Iris pigment epithelial cell (primary cell): Measurements from ENCODE around the gene SLC47A2.
"Not testable (repeated sequence)": the region's sequence is repeated elsewhere in the genome, so short reads cannot be mapped to it uniquely, and the experiment has no call there.

Source experiments
- DNase-seq: peaks from one replicate; pipeline ENCODE4 v3.0.0-alpha.2; 2011; ENCODE audit warnings: low read depth

SLC47A2 gene

GRCh38 chr17:19670908-19671307, 45.5 kb downstream of the SLC47A2 start:
- no peak for DNase-seq

GRCh38 chr17:19669680-19670079, 46.7 kb downstream of the SLC47A2 start:
- DNase-seq = not testable (repeated sequence)

DNA sequence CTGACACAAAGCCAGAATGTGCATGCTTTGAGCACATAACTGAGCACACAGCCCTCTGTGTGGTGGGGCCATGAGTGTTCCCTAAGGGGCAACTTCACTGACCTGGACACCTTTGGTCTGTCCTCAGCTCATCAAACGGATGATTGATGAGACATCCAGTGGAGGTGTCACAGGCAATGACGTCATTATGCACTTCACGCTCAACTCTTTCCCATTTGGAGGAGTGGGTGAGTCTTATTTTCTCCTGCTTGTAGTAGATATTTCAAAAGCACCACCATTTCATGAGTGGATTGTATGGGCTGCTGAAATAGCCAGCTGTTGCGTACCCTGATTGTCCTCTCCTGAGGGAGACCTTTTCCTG, 51.6 kb downstream of the SLC47A2 start:
- DNase-seq = no peak

DNA sequence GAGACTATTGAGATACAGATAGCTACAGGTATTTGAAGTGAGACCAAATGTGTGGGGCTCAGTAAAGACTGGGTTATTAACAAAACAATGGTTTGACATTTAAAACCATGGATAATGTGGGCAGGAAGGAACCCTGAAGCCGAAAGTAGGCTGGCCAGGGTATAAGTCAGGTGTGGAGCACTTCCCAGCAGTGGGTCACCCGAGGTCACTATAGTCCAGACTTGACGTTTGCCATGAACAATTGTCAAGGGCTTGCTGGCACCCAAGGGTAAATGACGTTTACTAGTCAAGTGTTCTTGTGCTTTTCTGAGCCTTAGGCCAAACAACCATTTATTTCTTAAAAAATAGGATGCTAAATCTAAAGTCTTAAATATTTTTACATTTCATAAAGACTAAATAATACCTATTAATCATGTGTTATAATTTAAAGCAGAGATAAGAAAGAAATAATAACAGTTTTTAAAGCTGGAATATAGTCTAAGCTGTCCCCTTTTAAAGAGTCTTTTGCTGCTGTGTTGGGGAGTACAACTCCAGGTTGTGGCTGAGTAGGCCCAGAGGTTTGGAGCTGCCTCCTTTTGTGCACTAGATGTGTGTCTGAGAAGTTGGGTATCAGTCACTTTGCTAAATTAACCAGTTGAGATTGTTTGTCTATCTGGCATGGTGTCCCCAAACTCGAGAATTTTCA, 52.1 kb downstream of the SLC47A2 start:
- DNase-seq = no peak

DNA sequence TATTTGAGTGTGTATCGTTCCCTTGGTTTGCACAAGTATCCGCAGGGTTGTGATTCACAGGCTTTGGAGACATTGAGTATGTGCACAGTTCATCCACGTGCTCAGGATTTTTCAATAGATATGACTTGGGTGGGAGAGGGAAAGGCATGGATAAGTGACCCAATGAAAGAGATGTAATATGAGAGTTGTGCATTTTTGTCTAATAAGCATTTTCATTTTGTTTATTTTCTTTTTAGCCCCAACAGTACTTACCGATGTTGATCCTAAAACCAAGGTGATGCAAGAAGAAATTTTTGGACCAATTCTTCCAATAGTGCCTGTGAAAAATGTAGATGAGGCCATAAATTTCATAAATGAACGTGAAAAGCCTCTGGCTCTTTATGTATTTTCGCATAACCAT, 53.3 kb downstream of the SLC47A2 start:
- DNase-seq = no peak

GRCh38 chr17:19661121-19661520, 55.3 kb downstream of the SLC47A2 start:
- DNase-seq = no peak

GRCh38 chr17:19660219-19660870, 56.0 kb downstream of the SLC47A2 start:
- no peak for DNase-seq

DNA sequence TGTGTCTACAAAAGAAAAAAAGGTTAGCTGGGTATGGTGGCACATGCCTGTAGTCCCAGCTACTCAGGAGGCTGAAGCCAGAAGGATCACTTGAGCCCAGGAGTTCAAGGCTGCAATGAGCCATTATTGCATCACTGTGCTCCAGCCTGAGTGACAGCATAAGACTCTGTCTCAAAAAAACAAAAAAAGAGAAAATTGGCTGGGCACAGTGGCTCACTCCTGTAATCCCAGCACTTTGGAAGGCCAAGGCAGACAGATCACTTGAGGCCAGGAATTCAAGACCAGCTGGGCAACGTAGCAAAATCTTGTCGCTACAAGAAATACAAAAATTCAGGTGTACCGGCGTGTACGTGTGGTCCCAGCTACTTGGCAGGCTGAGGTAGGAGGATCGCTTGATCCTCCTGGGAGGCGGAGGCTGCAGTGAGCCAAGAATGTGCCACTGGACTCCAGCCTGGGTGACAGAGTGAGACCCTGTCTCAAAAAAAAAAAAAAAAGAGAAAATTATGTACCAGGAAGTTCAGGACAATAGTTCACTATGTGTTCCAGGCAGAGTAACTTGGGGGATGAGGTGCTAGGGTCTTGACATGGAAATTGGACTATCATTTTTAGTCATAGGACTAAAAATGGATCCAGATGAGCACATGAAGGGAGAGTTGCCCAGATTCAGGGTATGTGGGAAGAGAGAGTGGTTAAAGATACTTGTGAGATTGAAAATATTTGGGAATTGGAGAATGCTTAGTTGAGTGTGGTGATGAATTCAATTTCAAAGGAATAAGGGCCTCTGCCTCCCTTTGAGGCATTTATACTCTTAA, 56.8 kb downstream of the SLC47A2 start:
- no peak for DNase-seq

GRCh38 chr17:19656851-19657581, 59.4 kb downstream of the SLC47A2 start:
- no peak for DNase-seq

- no peak for DNase-seq
These were observed 60.0 kb downstream of the SLC47A2 start for GRCh38 chr17:19656336-19656735.

DNA sequence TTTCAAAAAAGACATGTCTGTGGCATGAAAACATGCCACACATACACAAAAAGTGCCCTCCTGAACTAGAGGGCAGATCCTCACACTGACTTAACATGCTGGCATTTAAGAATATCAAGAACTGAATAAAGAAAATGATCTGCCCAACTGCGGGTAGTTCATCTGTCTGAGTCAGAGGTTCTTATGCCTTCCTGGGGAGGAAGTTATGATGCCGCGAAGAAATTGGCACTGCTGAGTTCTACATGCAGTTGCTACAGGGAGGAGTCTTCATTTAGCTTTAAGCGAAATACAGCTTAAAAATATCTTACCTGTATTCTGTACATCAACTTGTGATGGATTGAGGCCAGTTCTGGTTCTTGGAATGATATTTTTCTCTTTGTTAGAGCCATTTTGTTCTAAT, 61.5 kb downstream of the SLC47A2 start:
- no peak for DNase-seq

DNA sequence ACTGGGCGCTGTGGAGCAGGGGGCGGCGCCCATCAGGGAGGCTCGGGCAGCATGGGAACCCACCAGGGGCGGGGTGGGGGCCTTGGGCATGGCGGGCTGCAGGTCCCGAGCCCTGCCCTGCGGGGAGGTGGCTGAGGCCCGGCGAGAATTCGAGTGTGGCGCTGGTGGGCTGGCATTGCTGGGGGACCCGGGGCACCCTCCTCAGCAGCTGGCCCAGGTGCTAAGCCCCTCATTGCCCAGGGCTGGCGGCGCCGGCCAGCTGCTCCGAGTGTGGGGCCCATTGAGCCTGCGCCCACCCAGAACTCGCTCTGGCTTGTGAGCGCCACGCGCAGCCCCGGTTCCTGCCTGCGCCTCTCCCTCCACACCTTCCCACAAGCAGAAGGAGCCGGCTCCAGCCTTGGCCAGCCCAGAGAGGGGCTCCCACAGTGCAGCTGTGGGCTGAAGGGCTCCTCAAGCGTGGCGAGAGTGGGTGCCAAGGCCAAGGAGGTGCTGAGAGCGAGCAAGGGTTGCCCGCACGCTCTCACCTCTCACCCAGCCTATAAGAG, 62.0 kb downstream of the SLC47A2 start:
- no peak for DNase-seq

DNA sequence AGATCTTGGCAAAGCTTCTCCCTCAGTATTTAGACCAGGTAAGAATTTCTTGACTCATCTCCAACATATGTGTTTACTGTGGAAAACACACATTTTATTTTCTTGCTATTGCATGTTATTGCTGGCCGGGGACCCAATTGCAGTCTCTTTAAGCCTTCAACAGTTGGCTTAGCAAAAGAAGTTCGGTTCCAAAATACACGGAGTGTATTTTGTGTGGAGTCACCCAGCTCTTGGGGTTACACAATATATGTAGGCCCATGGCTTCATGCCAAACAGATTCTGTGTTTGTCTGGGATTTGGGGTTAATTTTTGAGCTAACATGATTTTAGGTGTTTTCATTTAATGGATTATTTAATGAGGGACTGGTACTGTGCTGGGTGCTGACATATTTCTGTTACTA, 63.8 kb downstream of the SLC47A2 start:
- DNase-seq = peak; percentile 40

DNA sequence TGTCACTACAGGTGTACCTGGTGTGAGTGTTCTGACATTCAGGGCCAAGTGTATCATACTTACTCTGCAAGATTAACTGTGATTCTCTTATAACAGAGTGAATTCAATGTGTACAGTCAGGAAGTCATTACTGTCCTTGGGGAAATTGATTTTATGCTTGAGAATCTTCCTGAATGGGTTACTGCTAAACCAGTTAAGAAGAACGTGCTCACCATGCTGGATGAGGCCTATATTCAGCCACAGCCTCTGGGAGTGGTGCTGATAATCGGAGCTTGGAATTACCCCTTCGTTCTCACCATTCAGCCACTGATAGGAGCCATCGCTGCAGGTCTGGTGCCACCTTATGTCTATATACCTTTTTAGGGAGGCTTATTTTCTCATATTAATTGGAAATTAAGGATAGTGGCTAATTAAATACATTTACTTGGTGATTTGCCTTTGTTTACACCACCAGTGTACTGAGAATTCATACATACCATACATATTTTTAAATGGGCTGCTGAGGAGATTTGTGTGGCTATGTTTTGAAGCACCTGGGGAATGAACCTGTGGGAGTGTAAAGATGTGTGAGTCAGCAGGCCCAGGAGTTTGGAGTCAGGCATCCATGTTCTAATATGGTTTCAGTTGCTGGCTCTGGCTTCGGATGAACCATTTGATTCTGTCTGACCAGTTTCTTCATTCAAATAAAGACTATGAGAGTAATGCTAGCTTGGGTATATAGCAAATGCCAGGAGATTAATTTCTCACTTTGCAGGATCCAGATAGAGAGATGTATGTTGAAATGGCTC, 64.7 kb downstream of the SLC47A2 start:
- no peak for DNase-seq

DNA sequence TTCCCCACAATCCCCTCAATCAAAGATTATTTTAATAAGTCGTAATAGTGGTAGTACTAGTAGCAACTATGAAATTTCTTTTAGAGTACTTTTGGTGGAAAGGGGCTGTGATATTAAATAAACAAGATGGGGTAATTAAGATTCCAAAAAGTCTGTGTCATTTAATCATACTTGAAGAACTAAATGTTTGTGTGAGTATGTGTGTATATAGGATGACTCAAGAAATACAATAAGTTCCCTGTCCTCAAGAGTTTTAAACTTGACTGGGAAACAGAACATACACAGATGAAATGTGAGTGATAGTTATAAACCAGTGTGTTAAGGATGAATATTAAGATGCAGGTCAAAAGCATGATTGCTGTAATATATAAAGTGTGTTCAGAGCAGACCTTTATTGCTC, 65.6 kb downstream of the SLC47A2 start:
- peak; percentile 44 for DNase-seq

- DNase-seq = no peak
These were observed 67.2 kb downstream of the SLC47A2 start for GRCh38 chr17:19649274-19649541.

DNA sequence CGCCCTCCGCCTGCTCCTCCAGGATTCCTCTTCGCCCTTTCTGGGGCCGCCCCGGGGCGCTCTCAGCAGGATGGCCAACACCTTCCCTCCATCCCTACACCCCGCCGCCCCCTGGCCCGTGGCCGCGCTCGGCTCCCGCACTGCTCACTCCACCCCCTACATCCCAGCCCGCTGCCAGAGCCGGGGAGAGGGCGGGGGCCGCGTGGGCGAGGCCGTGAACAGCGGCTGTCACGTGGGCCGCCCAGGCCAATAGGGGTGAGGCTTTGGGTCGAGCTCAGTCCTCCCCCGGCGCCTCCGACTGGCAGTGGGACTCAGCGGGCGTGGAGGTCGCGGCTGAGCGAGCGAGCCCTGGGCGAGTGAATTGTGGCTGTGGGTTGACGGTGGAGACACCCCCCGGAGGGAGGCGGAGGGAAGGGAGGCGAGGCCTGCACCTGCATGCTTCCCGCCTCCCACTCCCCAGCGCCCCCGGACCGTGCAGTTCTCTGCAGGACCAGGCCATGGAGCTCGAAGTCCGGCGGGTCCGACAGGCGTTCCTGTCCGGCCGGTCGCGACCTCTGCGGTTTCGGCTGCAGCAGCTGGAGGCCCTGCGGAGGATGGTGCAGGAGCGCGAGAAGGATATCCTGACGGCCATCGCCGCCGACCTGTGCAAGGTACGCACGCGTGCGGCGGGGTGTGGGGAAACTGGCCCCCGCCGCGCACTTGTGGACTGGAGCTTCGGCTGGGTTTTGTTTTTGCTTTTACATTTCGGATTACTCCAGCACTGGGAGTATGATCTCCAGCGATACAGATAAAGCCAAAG, 67.7 kb downstream of the SLC47A2 start, which contains the start of gene ALDH3A2:
TSS of gene ALDH3A2 (plus strand) at position 277 of the 799 bp plus-strand sequence. CDS start at position 498, 221 bp downstream.
- DNase-seq = peak; percentile 94

- peak; percentile 72 for DNase-seq
These were observed 68.5 kb downstream of the SLC47A2 start for GRCh38 chr17:19647697-19648474.

DNA sequence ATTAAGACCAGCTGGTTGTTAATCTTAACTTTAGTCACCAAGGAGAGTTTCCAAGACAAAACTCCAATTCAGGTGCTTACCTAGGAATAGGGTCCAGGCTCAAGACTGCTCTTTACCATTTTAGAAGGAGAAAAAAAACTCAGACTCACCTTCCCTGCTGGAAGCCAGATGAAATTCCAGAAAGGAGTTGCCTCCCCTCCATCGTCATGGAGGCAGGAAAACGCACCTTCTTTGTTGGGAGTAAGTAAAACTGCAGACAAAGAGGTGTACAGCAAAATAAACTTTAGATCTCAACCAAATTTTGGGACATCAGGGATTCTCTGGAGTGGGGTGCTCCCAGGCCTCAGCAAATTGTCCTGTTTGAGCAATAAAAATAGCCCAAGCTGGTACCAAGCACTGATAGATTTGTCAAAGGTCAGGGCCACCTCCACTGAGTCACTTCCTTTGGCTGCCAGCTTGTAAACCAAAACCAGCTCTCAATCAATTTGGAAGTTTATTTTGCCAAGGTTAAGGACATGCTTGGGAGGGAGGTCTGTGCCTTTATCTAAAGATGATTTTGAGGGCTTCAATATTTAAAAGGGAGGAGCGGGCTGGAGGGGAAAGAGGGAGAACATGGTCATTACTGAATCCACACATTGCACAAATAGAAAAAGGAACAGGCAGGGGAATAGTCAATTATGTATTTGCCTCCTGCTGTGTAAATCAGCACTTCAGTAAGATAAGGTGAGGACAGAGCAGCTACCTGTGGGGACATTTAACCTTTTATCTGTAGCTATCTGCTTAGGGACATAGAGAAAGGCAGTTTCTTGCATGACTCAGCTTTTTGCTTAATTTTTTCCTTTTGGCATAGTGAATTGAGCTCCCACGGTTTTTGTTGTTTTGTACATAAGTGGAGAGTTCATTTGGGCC, 69.3 kb downstream of the SLC47A2 start:
- peak; percentile 25 for DNase-seq
